HG03575 (cell line): ENCODE results near the gene HNF1B.
"Not testable (repeated sequence)": the region's sequence is repeated elsewhere in the genome, so short reads cannot be mapped to it uniquely, and the experiment has no call there.

Experiments
- ATAC-seq: cut with Tn5 transposase; IDR thresholded peaks from one replicate; pipeline ENCODE4 v1.9.1; 2021; ENCODE audit not compliant: unreplicated experiment, insufficient number of reproducible peaks, low FRiP score; ENCODE audit errors: extremely low read depth

Gene HNF1B

GRCh38 chr17:37683454-37683984 is 61.3 kb downstream of the HNF1B start:
- no peak for ATAC-seq

- ATAC-seq: no peak
Measured at GRCh38 chr17:37682007-37682406, 62.9 kb downstream of the HNF1B start.

- ATAC-seq: not testable (repeated sequence)
Measured at GRCh38 chr17:37679995-37680394, 64.9 kb downstream of the HNF1B start.

GRCh38 chr17:37678036-37678435 is 66.8 kb downstream of the HNF1B start:
- ATAC-seq: no peak

GRCh38 chr17:37677021-37677420 is 67.8 kb downstream of the HNF1B start:
- no peak for ATAC-seq

GRCh38 chr17:37676115-37676925 is 68.5 kb downstream of the HNF1B start:
- no peak for ATAC-seq

GRCh38 chr17:37674511-37674910 is 70.3 kb downstream of the HNF1B start:
- ATAC-seq: no peak

GRCh38 chr17:37673386-37673785 is 71.5 kb downstream of the HNF1B start:
- ATAC-seq: no peak

GRCh38 chr17:37672548-37673078 is 72.2 kb downstream of the HNF1B start:
- ATAC-seq: no peak

- no peak for ATAC-seq
Measured at GRCh38 chr17:37671824-37672547, 72.9 kb downstream of the HNF1B start.

GRCh38 chr17:37671028-37671823 is 73.6 kb downstream of the HNF1B start:
- no peak for ATAC-seq

- ATAC-seq: no peak
Measured at GRCh38 chr17:37667039-37667438, 77.8 kb downstream of the HNF1B start.

- no peak for ATAC-seq
Measured at GRCh38 chr17:37664214-37664613, 80.6 kb downstream of the HNF1B start.

- ATAC-seq: no peak
Measured at GRCh38 chr17:37662353-37662752, 82.5 kb downstream of the HNF1B start.

- no peak for ATAC-seq
Measured at GRCh38 chr17:37661400-37662014, 83.4 kb downstream of the HNF1B start.

- no peak for ATAC-seq
Measured at GRCh38 chr17:37659925-37660324, 84.9 kb downstream of the HNF1B start.

GRCh38 chr17:37657202-37657601 is 87.7 kb downstream of the HNF1B start:
- no peak for ATAC-seq

- no peak for ATAC-seq
Measured at GRCh38 chr17:37651849-37652248, 93.0 kb downstream of the HNF1B start.
